Measurements from ENCODE around the gene VENTX.

The VENTX gene

DNA sequence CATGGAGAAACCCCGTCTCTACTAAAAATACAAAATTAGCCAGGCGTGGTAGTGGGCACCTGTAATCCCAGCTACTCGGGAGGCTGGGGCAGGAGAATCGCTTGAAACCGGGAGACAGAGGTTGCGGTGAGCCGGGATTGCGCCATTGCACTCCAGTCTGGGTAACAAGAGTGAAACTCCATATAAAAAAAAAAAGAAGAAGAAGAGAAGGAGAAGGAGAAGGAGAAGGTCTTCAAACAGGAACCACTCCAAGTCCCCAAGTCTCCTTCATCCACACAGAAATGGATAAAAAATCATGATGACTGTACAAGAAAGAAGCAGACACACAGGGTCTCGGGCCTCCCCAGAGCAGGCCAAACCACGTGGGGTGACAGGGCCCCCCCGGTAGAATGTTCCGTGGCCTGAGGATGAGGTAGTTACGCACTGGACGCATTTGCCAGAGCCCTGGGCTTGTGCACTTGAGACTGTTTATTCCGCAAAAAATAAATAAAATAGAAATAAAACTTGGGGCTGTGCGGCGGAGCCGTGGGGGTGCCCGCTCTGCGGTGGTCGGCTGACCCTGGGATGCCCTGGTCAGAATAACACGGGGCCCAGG, 15.8 kb downstream of the VENTX start (continued):
- TF ChIP-seq TSHZ1 (tag by site-specific recombination; IDR thresholded peaks at IDR 0.05; ENCODE audit: borderline replicate concordance), result no peak
- TF ChIP-seq ZBTB20 (tag by site-specific recombination; IDR thresholded peaks at IDR 0.05), result no peak

- no peak overlapping the region for H3K27ac ChIP-seq (ENCODE audit: extremely low read depth, low read depth, low read length)
- CTCF ChIA-PET, result no interaction called here
- no peaks in the 10 kb centered on the region; the same call in 1 of the 2 replicates for H3K4me1 ChIP-seq (ENCODE audit: control insufficient read depth, insufficient read depth, low read length)
- TF ChIP-seq ZNF747 (tag by site-specific recombination; IDR thresholded peaks at IDR 0.05) (no peak), EGR2 (tag by site-specific recombination; IDR thresholded peaks at IDR 0.05; ENCODE audit: low read depth) (peak; percentile 69; the same call in 1 of the 2 replicates), ZNF785 (tag by site-specific recombination; IDR thresholded peaks at IDR 0.05) (peak; percentile 55; the same call in 1 of the 2 replicates), ZIC2 (tag by site-specific recombination; IDR thresholded peaks at IDR 0.05) (no peak), KLF7 (tag by site-specific recombination; IDR thresholded peaks at IDR 0.05; ENCODE audit: borderline replicate concordance) (no peak), ZNF701 (tag by site-specific recombination; IDR thresholded peaks at IDR 0.05) (no peak), ZFHX2 (tag by site-specific recombination; conservative IDR thresholded peaks at IDR 0.05) (peak; percentile 70)
- TF ChIP-seq, protein P1, sequence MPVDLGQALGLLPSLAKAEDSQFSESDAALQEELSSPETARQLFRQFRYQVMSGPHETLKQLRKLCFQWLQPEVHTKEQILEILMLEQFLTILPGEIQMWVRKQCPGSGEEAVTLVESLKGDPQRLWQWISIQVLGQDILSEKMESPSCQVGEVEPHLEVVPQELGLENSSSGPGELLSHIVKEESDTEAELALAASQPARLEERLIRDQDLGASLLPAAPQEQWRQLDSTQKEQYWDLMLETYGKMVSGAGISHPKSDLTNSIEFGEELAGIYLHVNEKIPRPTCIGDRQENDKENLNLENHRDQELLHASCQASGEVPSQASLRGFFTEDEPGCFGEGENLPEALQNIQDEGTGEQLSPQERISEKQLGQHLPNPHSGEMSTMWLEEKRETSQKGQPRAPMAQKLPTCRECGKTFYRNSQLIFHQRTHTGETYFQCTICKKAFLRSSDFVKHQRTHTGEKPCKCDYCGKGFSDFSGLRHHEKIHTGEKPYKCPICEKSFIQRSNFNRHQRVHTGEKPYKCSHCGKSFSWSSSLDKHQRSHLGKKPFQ (tag by site-specific recombination; IDR thresholded peaks at IDR 0.05), result peak; percentile 97
- H3K9me3 ChIP-seq (ENCODE audit: control insufficient read depth, insufficient read depth, low read depth, low read length), result no peaks in the 10 kb centered on the region
- POLR2A ChIA-PET, result no interaction called here
- H3K36me3 ChIP-seq (ENCODE audit: control insufficient read depth in 2 of 2, insufficient read depth in 1 of 2, low read length in 2 of 2), result no peaks in the 10 kb centered on the region
- H3K4me3 ChIP-seq (ENCODE audit: low read depth, low read length), result no peak overlapping the region
These were observed 16.9 kb downstream of the VENTX start for GRCh38 chr10:133254421-133255120.

DNA sequence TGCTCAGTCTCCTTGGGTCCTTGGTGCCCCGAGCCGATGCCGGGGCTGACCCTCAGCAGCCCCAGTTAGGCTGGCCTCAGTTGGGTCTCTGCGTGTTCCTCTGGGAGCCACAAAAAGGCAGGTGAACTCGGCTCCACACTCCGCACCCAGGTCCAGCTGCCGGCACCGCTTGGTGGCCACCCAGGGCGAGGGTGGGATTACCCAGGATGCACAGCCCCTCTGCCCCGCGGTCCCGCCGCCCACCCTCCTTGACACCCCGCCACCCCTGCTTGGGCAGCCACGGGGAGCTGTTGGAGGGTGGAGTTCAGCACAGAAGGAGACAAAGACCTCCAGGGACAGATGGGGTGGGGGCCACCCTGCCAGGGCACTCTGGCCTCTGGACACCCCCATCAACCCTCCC, 17.7 kb downstream of the VENTX start:
- ChIA-PET POLR2A (no interaction called here), CTCF (no interaction called here)
- no peak overlapping the region for H3K27ac ChIP-seq (ENCODE audit: extremely low read depth, low read depth, low read length)
- H3K4me1 ChIP-seq (ENCODE audit: control insufficient read depth, insufficient read depth, low read length), result no peaks in the 10 kb centered on the region; the same call in 1 of the 2 replicates
- H3K9me3 ChIP-seq (ENCODE audit: control insufficient read depth, insufficient read depth, low read depth, low read length), result no peaks in the 10 kb centered on the region
- H3K4me3 ChIP-seq (ENCODE audit: low read depth, low read length), result no peak overlapping the region
- H3K36me3 ChIP-seq (ENCODE audit: control insufficient read depth in 2 of 2, insufficient read depth in 1 of 2, low read length in 2 of 2), result no peaks in the 10 kb centered on the region
- no peak for TF ChIP-seq HOXD13 (CRISPR knock-in tag; IDR thresholded peaks at IDR 0.05; ENCODE audit: borderline replicate concordance)
- TF ChIP-seq REPIN1 (tag by site-specific recombination; IDR thresholded peaks at IDR 0.05; ENCODE audit: low read depth), result no peak
- TF ChIP-seq KLF9 (tag by site-specific recombination; IDR thresholded peaks at IDR 0.05; ENCODE audit: low read depth), result no peak
- TF ChIP-seq SALL2 (tag by site-specific recombination; IDR thresholded peaks at IDR 0.05; ENCODE audit: borderline replicate concordance), result no peak
- TF ChIP-seq ZNF626 (tag by site-specific recombination; IDR thresholded peaks at IDR 0.05), result no peak
